GM19452 (cell line): ENCODE measurements around the gene GREM2.

ENCODE experiments used
- ATAC-seq: cut with Tn5 transposase; IDR thresholded peaks from one replicate; pipeline ENCODE4 v1.9.1; 2021; ENCODE audit not compliant: unreplicated experiment

The GREM2 gene

DNA sequence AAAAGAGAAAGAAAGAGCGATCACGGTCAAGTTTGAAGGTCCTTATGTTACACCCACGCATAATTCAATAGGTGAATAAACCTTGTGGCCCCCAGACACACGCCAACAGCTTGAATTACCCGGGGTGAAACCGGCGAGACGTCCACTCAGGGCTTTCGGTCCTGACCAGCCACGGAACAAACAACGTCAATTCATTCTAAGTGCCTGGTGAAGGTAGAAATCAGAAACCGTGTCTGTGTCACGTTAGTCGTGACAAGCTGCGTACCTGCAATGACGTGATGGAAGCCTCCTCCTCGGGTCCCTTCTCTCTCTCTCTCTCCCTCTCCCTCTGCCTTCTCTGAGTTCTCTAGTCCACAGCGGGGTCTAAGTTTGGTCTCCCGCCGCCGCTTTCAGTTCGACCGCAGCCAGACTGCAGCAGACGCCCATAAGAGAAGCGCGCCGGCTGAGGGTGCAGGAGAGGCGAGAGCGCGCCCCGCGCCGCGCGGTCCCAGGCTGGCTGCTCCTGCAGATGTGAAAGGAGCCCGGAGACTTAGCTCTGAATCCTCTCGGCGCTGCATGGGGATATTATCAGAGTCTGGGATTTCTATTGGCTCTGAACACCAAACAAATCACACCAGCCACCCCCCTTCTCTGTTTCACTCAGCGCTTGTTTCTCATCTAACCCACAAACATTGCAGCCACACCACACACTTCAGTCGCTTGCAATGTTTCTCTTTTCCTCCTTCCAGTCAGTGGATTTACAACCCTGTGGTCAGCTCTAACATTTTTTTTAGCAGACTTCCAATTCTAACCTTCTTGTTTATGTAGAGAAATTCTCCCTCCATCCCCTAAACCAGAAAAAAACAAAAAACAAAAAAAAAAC is at the start of gene GREM2:
Gene GREM2 (minus strand): TSS at position 537 of the 862 bp plus-strand sequence. CDS start 118,680 bp downstream, outside the sequence.
- ATAC-seq = peak; percentile 85

- no peak for ATAC-seq
Observed at GRCh38 chr1:240658312-240658960, 46.5 kb upstream of the GREM2 start.

GRCh38 chr1:240656531-240656930 is 44.6 kb upstream of the GREM2 start:
- ATAC-seq = no peak

DNA sequence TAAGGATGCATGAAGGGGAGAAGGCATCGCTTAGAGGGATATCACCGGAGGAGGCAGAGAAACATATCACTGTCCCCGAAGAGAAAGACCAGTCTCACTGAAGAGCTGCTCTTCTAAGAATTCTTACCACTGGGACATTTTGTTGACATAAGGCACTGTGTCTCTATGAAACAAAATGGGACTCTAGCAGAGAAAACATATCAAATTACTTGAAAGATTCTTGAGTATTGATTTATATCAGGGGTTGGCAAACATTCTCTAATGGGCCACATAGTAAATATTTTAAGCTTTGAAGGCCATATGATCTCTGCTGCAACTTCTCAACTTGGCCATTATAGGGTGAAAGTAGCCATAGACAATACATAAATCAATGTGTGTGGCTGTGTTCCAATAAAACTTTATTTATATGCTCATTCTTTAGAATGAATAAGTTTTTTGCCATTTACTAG is 41.0 kb upstream of the GREM2 start:
- ATAC-seq = no peak

- no peak for ATAC-seq
Observed at GRCh38 chr1:240652549-240652948, 40.6 kb upstream of the GREM2 start.

DNA sequence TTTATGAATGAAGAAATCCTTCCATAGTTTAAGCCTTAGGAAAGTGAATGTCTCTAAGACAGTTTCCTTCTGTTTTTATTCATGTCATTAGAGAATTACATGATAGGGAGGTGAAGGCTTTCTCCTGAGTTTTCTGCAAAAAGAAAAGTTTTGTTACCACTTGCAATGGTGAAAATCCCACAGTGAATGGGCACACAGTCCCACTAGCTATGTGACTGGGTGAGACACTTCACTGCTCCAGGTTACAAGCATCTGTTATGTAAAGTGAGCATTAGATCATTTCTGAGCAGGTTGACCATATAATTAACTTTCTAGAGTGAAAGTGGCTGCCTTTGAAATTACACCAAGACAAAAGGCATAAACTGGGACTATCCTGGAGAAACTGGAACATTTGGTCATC is 38.9 kb upstream of the GREM2 start:
- no peak for ATAC-seq

DNA sequence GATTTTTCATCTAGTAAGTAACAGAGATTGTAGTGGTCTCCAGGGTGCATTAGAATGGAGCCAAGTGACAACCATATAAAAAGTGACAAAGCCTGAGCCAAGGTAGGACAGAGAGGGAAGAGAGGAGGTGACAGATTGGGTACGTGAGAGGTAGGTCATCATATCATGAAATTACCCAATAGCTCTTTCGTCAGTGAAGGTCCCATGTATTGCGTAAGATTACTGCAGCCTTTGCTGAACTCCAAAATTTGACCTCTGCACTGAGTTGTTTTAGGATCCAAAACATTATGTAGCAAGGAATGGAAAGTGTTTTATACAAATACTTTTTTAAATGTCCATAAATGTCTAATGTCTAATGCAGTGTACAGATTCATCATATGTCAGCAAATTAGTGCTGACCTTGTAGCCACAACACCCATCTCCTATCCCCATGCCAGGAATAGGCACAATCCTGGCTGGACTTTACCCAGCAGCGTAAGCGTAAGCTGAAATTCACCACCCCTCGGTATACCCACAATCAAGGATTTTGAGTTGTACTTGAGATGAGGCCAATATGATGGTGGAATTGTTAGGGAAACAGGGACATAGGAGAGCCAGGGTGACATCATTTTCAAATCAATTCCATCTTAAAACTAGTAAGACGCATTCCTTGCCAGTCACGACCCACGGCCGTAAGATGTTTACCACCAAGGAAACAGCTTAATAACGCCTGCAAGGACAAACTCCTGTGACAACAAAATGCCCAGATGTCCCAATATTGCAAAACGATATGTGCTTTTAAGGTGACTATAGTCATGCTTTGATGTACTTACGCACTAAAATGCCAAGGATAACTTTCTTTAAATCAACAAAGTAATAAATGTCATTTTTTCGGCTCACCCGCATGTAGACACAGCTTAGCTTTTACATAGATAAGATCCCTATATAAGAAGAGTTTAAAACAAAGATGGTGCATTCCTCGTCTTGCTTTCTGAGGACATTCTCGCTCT is 38.1 kb upstream of the GREM2 start:
- ATAC-seq = no peak

GRCh38 chr1:240646571-240647240 is 34.8 kb upstream of the GREM2 start:
- ATAC-seq = no peak

GRCh38 chr1:240644732-240645131 is 32.8 kb upstream of the GREM2 start:
- no peak for ATAC-seq

- ATAC-seq = no peak
Observed at GRCh38 chr1:240635466-240636256, 23.7 kb upstream of the GREM2 start.

DNA sequence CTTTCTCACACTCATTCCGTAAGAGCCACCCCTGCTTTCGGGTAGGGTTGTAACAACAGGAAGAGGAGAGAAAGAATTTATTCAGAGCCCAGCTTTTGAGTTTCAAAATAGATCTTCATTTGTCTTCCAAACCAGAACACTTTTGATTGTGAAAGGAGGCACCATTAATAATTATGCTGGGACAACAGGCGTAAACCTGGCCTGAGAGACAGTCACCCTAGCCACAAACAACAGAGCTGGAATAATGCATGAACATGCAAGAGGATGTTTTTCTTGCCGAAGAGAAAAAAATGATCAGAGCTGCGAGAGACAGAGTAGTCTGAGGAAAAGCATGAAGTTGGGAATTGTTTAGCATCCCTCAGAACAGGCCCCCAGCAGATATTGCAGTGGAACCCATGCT is 18.5 kb upstream of the GREM2 start:
- no peak for ATAC-seq

DNA sequence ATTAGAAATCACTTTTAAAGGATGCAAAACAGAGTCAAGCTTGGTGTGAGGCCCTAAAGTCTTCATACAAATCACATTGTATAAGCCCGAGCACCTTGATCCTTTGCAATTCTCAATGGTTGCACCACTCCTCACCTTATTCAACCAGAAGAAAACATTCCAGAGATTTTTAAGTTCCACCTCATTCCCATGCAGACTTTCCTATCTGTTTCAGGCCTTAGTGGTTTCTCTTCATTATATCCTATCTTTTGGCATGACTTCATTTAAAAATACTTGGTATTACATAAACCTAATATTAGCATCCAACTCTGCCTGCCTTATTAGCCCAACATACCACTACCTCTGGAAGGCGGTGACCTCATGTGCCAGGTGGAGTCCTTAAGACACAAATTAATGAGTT is 9.3 kb upstream of the GREM2 start:
- no peak for ATAC-seq

DNA sequence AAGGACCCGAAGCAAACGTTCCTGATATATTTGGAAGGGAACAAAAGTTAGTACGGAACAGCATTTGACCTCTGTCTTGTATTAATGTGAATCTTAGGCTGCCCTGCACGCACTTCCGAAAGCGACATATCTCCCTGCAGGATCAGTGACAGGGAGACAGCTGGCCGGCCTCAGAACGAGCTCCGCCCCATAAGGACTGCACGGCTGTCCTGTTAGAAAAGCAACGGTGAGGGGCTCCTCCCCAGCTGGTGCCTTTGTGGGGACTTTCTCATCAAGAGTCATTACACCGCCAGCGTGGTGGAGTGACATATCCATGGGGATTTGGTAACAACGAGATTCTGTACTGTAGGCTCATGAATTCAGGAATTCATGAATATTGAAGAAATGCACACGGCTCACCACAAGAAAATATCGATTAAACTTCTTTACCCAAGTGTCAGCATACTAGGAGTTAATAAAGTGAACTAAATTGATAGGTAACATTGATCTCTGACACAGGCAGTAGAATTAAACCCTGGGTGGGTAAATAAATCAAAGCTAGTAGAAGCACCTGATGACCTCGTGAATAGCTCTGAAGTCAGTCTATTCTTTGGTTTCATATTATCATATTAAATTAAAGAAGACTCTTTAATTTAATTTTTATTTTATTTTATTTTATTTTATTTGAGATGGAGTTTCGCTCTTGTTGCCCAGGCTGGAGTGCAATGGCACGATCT is 8.1 kb upstream of the GREM2 start:
- ATAC-seq = no peak

- no peak for ATAC-seq
Observed at GRCh38 chr1:240619357-240619756, 7.4 kb upstream of the GREM2 start.

DNA sequence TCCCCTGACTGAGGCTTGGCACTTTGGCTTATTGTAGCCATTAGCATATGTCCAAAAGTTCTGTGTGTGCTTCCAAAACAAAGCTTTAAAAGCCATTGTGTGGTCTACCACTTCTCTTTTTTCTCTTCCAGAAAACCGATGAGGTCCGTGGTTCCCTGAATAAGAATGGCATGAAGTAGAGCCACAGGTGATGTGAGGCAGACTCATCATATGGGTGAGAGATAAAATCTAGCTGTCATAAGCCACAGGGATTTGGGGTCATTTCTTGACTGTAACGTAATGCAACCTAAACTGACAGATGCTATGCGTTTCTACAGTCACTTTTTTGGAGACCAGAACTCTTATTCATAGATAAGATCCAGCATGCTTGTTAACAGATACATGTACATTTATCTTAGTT is 7.0 kb upstream of the GREM2 start:
- no peak for ATAC-seq

DNA sequence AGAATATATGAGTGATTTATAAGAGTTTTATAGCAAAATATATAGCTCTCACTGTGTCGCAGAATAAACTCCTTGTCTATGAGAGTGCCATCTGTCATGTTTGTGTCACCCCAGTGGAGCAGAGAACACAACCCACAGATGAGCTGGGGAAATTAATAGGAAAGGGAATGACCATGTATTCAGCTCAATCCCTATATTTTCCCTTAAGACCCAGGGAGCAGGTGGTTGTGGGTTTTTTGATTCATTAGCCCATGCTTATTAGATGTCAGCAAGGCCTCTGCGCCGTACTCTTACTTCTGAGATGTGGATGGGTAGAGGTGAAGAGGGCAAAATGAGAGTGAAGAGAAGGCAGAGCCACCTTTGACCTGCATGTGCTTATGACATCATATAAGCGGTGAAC is 4.1 kb upstream of the GREM2 start:
- ATAC-seq = no peak

DNA sequence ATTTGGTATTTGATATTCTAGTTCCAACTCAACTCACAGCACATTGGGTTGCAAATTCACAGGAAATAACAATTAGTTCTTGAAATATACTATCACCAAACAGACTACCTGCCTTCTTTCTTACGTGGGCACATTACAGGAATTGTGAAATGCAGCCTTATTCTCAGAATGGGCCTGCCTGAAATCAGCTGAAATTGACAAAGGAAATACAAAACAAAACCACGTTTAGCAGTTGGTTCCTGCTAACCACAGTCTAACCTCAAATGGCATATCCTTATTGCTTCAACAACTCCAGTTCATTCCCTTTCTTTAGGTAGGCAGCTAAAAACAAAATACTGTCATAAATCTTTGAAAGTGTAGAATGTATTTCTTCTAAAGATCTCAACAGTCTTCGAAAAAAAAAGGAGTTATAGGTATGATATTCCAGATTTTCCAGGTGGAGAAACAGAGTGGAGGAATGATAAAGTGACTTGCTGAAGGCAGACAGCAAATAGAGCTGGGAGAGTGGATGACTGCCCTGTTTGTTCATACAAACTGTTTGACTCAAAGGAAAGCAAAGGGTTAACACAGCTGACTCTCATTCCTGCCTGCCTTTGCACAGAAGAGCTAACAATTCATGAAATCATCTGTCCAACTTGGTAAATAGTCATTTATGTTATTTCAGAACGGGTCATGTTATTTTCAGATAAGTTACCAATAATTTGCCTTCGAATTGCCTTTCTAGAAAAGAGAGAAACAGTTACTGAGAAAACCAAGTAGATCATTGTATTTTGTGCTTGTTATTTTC is 1.6 kb upstream of the GREM2 start:
- ATAC-seq = no peak

DNA sequence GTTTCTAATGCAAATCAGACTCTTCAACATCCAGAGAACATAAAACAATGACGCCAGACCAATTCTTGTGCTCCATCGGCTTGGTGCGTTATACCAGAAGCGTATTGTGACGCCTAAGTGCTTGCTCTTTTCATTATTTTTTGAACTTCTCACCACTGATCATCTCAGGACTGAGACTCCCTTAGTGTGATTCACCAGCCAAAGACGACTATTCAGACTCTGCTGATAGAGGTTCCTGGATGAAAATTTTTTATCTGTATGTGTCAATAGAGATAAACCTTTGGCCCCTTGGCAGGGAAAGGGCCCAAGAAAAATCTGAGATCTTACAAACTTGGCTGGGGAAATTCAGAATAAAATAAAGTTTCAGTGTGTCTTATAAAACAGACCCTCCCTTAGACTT is 856 bp upstream of the GREM2 start:
- no peak for ATAC-seq
